MG63 (cell line): ENCODE measurements around the gene RAD50. TPM values are rescaled to one million over a fixed set of nuclear protein-coding genes. Genes with fewer than 3 reads are reported as not detected.
"Not testable (repeated sequence)": the region's sequence is repeated elsewhere in the genome, so short reads cannot be mapped to it uniquely, and the experiment has no call there.

Experiments used
- DNase-seq: peaks from one replicate; pipeline ENCODE4 v3.0.0-alpha.2; 2020
- H3K27me3 ChIP-seq: fragments of 250-450 bp; sonication (Bioruptor Pico); 2 replicates; pipeline ENCODE4 v1.5.1; 2020; ENCODE audit warnings: mild to moderate bottlenecking, moderate library complexity
- H3K36me3 ChIP-seq: fragments of 250-450 bp; sonication (Bioruptor Pico); 2 replicates; pipeline ENCODE4 v1.5.1; 2020; ENCODE audit warnings: mild to moderate bottlenecking, moderate library complexity
- H3K4me3 ChIP-seq: fragments of 250-450 bp; sonication (Bioruptor Pico); 2 replicates; pipeline ENCODE4 v1.5.1; 2020; ENCODE audit warnings: mild to moderate bottlenecking, moderate library complexity
- H3K9me3 ChIP-seq: fragments of 250-450 bp; sonication (Bioruptor Pico); 2 replicates; pipeline ENCODE4 v1.5.1; 2020; ENCODE audit warnings: mild to moderate bottlenecking, moderate library complexity
- total RNA-seq: library from RNA; depleted of rRNA; stranded (reverse); fragments of >200 nt; shearing (Covaris generic); gene quantifications from 2 replicates; pipeline ENCODE4 v1.2.3, GENCODE V29; 2014; ENCODE audit warnings: low replicate concordance; rRNA removed

The RAD50 gene
- total RNA-seq, result 35.7 and 47.7 TPM in 2 replicates

DNA sequence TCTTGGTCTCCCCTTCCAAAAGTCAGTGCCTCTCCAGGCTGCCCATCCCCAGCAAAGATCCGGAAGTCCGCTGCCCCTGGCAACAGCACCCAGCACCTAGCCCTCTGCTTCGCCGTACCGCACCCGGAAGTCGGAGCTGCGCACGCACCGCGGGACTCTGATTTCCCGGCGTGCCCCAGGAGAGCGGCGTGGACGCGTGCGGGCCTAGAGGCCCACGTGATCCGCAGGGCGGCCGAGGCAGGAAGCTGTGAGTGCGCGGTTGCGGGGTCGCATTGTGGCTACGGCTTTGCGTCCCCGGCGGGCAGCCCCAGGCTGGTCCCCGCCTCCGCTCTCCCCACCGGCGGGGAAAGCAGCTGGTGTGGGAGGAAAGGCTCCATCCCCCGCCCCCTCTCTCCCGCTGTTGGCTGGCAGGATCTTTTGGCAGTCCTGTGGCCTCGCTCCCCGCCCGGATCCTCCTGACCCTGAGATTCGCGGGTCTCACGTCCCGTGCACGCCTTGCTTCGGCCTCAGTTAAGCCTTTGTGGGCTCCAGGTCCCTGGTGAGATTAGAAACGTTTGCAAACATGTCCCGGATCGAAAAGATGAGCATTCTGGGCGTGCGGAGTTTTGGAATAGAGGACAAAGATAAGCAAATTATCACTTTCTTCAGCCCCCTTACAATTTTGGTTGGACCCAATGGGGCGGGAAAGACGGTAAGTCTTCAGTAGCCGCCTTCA, at the start of gene RAD50:
RAD50 (plus strand) TSS at position 215 of the 715 bp plus-strand sequence; CDS start at position 563, 348 bp downstream.
- no peaks in the 10 kb centered on the region for H3K27me3 ChIP-seq
- peak; percentile 99 for DNase-seq
- peak within 1 kb of the TSS; percentile 81 for H3K4me3 ChIP-seq
- peaks cover 28% of the 10 kb centered on the region for H3K36me3 ChIP-seq
- H3K9me3 ChIP-seq, result no peaks in the 10 kb centered on the region

DNA sequence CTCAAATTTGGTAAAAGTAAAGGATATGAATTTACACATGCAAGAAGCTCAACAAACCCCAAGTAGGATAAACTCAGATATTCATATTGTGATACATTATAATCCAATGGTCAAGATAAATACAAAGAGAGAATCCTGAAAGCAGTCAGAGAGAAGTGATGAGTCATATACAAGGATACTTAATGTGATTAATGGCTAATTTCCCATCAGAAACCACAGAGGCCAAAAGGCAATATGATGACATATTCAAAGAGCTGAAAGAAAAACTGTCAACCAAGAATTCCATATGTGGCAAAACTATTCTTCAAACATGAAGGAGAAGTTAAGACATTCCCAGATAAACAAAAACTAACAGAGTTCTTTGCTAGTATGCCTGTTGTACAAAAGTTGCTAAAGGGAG, 46.7 kb upstream of the RAD50 start:
- H3K4me3 ChIP-seq, result no peak overlapping the region
- no peaks in the 10 kb centered on the region for H3K27me3 ChIP-seq
- peaks cover 31% of the 10 kb centered on the region for H3K9me3 ChIP-seq
- DNase-seq, result no peak
- no peaks in the 10 kb centered on the region for H3K36me3 ChIP-seq

DNA sequence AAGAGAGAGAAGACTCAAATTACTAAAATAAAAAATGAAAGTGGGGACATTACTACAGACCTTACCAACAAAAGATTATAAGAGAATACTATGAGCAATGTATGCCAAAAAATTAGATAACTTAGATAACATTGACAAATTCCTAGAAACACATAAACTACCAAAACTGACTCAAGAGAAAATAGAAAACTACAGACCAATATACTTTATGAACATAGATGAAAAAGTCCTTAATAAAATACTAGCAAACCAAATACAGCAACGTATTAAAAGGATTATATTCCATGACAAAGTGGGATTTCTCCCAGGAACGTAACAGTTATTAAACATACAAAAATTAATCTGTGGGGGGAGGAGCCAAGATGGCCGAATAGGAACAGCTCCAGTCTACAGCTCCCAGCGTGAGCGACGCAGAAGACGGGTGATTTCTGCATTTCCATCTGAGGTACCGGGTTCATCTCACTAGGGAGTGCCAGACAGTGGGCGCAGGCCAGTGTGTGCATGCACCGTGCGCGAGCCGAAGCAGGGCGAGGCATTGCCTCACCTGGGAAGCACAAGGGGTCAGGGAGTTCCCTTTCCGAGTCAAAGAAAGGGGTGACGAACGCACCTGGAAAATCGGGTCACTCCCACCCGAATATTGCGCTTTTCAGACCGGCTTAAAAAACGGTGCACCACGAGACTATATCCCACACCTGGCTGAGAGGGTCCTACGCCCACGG, 43.0 kb upstream of the RAD50 start:
- not testable (repeated sequence) for H3K27me3 ChIP-seq, H3K36me3 ChIP-seq, H3K4me3 ChIP-seq, DNase-seq
- peaks cover 31% of the 10 kb centered on the region for H3K9me3 ChIP-seq

DNA sequence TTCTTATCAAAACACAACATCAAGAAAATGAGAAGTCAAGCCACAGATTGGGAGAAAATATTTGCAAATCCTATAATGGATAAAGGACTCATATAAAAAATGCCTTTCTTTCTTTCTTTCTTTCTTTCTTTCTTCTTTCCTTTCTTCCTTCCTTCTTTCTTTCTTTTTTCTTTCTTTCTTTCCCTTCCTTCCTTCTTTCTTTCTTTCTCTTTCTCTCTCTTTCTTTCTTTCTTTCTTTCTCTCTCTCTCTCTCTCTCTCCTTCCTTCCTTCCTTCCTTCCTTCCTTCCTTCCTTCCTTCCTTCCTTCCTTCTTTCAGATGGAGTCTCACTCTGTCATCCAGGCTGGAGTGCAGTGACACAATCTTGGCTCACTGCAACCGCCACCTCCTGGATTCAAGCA, 34.7 kb upstream of the RAD50 start:
- not testable (repeated sequence) for DNase-seq, H3K27me3 ChIP-seq, H3K36me3 ChIP-seq, H3K4me3 ChIP-seq, H3K9me3 ChIP-seq

DNA sequence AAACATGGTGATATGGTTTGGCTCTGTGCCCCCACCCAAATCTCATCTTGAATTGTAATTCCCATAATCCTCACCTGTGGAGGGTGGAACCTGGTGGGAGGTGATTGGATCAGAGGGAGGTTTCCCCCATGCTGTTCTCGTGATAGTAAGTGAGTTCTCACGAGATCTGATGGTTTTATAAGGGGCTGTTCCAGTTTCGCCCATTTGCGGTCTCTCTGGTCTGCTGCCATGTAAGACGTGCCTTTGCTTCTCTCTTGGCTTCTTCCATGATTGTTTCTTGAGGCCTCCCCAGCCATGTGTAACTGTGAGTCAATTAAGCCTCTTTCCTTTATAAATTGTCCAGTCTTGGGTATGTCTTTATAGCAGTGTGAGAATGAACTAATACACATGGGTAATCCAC, 31.9 kb upstream of the RAD50 start:
- H3K9me3 ChIP-seq, H3K36me3 ChIP-seq, H3K27me3 ChIP-seq, H3K4me3 ChIP-seq, DNase-seq: not testable (repeated sequence)

DNA sequence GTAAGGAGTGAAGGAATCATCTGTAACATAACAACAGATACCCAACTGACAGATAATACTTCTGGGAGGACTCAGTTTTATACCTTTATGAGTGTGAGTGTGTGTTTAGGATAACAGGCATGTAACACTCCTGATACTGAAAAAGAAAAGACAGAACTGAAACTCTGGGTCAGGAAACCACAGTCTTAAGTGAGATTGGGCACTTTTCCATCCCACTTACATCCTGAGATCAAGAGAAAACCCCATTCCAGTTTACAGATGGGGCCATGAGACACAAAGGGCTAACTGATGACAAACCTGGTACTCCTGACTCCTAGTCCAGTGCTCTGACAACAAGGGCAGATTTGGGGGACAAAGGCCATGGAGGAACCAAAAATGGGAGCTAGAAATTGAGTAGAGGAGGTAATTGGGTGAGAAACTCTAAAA, 31.5 kb upstream of the RAD50 start:
- H3K36me3 ChIP-seq, result no peaks in the 10 kb centered on the region
- DNase-seq, result no peak
- H3K4me3 ChIP-seq, result no peak overlapping the region
- H3K27me3 ChIP-seq, result no peaks in the 10 kb centered on the region
- H3K9me3 ChIP-seq, result peaks cover 3% of the 10 kb centered on the region; the same call in 1 of the 2 replicates

DNA sequence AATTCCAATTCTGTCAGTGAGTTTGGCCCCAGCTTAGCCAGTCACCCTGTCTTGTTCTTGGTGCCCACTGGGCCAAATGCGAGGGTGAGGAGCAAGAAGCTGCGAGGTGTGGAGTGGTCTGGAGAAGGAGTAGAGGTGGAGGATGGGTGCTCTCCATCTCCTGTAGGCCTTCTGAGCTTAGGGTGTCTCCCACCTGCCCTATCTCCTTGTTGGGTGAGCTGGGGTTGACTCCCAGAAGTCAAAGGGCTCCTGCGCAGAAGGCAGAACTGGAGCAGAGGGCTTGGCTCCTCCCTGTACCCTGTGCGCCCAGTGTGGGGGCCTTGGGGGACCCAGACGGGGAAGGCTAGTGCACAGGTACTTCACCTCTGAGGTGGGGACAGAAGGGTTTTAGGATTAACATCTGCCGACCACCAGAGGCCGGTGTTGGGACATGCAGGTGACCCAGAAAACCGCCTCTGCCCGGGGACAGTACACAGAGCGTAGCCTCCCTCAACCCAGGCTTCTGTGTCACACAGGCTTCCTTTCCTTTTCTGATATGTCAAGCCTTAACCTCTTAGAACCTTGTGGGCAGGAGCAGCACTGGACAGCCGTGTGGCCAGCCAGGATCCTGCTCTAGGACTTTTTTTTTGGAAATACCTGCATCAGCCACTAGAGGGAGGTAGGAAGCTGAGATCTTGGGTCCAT, 30.3 kb upstream of the RAD50 start:
- H3K4me3 ChIP-seq, result no peak overlapping the region
- no peaks in the 10 kb centered on the region for H3K36me3 ChIP-seq
- H3K27me3 ChIP-seq, result no peaks in the 10 kb centered on the region; the same call in 1 of the 2 replicates
- peaks cover 3% of the 10 kb centered on the region; the same call in 1 of the 2 replicates for H3K9me3 ChIP-seq
- peak; percentile 18 for DNase-seq

DNA sequence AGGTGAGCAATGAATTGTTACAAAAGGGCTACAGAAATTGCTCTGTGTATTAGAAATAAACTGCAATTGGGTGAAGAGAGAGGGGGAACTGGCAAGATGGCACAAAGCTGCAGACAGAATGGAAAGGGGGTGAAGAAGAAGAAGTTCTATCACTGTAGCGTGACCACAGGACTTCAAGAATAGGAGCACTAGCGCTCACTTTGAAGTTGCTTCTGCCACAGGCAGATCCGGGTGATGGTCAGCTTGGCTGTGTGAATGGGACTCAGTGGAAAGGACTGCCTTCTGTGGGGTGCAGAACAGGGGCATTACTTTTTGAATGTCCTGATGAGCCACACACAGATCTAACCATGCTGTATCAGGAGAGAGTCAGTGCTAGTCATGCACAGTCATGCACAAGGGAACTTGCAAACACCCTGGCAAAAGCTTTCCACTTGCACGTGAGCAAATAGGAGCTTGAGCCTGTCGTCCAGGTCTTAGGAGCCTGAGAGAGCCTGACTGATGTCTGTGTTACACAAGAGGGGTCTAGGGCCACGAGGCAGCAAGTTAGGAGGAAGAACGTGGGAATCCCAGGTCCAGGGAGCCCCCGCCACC, 29.7 kb upstream of the RAD50 start:
- H3K4me3 ChIP-seq, result no peak overlapping the region
- H3K36me3 ChIP-seq, result no peaks in the 10 kb centered on the region
- no peaks in the 10 kb centered on the region; the same call in 1 of the 2 replicates for H3K27me3 ChIP-seq
- no peak for DNase-seq
- H3K9me3 ChIP-seq, result no peaks in the 10 kb centered on the region

DNA sequence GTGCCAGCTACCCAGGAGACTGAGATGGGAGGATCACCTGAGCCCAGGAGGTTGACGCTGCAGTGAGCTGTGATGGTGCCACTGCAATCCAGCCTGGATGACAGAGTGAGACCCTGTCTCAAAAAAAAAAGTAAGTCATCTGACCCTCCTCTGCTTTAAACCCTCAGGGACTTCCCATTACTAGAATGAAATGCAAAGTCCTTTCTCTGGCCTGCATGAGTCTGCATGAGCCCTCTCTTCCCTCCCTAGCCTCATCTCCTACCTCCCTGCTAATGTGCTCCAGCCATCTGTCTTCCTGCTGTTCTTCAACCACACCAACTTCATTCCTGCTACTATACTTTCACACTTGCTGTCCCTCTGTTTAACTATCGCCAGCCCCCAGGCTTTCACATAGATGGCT, 28.8 kb upstream of the RAD50 start:
- H3K36me3 ChIP-seq, result no peaks in the 10 kb centered on the region
- H3K4me3 ChIP-seq, result no peak overlapping the region
- H3K27me3 ChIP-seq, result peaks cover 5% of the 10 kb centered on the region
- no peak for DNase-seq
- no peaks in the 10 kb centered on the region for H3K9me3 ChIP-seq

DNA sequence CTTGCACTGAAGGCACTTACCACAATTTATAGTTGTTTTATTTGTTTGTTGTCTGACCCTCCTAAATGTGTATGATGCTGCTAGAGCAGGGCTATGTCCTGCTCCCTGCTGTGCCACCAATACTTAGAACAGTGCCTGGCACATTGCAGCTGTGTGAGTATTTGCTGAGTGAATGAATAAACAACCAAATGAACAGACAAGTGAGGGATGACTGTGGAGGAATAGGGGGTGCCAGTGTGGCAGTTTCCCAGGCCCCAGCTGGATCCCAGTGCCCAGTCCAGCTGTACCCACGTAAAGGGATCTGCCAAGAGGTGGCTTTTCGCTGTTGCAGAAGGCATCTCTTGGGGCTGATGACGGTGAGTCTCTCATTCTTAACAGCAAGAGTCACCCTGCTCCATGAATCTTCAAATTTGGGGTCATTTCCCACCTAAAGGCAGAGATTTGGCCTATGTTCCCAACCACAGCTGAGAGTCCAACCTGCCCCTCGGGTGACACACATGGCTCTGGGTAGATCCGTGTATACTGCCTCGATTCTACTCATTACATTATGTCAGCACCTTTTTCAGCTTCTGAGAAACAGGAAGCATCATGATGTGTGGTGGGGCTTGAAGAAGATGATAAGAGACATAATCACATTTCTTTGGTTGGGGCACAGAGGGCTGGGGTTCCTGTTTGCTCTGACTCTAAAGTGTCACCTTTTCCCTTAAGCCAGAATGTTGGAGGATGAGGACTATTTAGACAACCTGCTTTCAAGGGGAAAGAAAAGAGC, 27.7 kb upstream of the RAD50 start:
- Histone ChIP-seq H3K4me3 (no peak overlapping the region), H3K36me3 (no peaks in the 10 kb centered on the region), H3K9me3 (no peaks in the 10 kb centered on the region), H3K27me3 (peaks cover 12% of the 10 kb centered on the region)
- peak; percentile 19 for DNase-seq

DNA sequence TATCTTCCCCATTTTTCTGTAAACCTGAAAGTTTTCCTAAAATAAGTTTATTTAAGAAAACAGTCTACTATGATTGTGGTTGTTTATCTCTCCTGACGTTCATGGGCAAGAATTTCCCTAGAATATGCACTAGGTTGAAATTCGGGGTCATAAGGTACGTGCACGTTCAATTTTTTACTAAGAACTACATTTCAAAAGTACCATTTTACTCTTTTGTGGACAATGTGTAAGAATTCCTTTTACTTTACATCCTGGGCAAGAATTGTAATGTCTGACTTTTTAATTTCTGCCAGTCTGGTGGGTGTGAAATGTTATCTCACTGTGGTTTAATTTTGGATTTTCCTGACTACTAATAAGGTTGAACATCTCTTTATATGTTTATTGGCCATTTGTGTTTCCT, 25.8 kb upstream of the RAD50 start:
- no peaks in the 10 kb centered on the region for H3K36me3 ChIP-seq
- H3K9me3 ChIP-seq, result no peaks in the 10 kb centered on the region
- no peak overlapping the region for H3K4me3 ChIP-seq
- peaks cover 26% of the 10 kb centered on the region for H3K27me3 ChIP-seq
- no peak for DNase-seq

DNA sequence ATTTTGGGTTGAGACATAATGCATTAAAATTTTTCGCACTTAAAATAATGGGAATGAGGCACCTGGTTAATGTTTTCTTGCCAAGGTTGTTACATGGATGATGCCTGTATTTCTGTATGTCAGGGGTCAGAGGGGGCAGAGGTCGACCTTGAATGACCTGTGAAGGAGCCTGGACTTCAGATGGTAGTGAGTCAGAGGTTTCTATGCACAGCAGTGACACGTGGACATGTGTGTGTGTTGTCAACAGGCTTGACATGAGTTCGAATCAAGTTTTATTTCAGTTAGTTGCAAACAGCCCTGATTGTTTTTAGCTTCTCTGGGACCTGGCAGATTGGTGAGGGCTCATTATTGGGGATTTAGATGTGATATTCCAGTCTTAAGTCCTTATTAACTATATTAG, 17.1 kb upstream of the RAD50 start:
- H3K36me3 ChIP-seq, result no peaks in the 10 kb centered on the region
- H3K4me3 ChIP-seq, result no peak overlapping the region
- DNase-seq, result no peak
- peaks cover 17% of the 10 kb centered on the region for H3K27me3 ChIP-seq
- H3K9me3 ChIP-seq, result no peaks in the 10 kb centered on the region

DNA sequence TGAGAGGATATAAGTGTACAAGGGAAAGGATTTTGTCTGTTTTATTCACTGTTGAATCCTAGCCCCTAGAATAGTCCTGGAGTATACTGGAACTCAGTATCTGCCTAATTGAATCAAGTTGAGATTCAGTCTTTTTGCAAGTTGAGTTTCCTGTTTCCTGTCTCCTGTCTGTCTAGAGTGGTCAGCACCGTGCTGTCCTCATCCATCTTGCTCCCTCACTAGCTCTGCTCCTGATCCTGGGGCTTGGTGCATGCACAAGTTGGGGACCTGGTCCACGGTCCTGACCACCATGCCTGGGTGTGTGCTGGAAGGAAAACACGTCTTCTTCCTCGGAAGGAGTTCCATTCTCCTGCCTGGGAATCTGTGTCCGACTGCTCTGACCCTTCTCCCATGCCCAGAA, 16.6 kb upstream of the RAD50 start:
- no peaks in the 10 kb centered on the region for H3K36me3 ChIP-seq
- no peaks in the 10 kb centered on the region for H3K9me3 ChIP-seq
- H3K4me3 ChIP-seq, result no peak overlapping the region
- DNase-seq, result no peak
- peaks cover 17% of the 10 kb centered on the region for H3K27me3 ChIP-seq

DNA sequence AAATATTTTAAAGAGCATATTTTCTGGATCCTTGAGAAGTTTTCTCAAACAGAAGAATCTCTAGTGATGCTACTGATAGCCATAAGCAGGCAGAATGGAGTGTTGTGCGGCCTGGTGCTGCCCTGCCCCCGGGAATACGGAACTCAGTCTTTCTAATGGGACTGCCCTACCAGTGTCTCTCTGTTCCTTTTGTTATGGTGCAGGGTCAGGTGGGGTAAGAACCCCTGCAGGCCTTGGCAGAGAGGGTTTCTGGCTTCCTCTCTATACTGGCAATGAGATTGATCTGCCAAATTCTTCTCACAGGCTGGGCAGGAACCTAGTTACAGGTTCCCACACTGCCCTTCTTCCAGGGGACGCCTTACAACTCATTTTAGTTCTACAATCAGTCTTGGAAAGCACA, 16.0 kb upstream of the RAD50 start:
- Histone ChIP-seq H3K9me3 (no peaks in the 10 kb centered on the region), H3K36me3 (no peaks in the 10 kb centered on the region), H3K27me3 (peaks cover 11% of the 10 kb centered on the region), H3K4me3 (no peak overlapping the region)
- no peak for DNase-seq

DNA sequence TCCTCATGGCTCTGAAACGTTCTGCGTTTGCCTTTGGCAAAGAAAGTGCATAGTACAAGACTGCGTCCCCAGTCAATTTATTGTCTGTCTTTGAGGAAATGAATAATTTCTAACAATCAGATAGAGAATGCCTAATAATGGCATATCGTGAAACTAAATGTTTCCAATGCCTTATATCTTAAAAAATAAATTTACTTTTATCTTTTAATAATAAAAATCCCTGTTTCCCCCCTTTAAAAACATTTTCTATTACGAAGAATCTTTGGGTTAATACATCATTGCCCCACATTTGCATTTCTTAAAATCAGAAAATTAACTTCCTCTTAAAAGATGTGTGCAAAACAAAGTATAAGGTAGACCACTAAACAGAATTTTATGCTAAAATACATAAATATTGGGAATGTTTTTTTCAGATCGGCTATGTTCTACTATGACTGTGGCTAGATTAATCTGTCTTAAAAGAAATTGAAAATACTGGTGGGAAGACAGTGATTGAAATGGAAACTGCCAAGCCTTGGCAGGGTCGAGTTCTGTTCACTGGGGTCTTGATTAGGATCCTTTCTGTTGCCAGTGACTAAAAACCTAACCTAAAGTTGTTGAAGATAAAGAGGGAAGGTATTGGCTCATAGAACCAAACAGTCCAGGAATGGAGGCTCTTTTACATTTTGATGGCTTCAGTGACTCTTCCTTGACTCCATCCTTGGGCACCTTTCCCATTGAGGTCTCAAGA, 13.1 kb upstream of the RAD50 start, which contains the start of gene IL5:
IL5 (minus strand) TSS at position 51 of the 730 bp plus-strand sequence; CDS start at position 7, 44 bp downstream.
- no peaks in the 10 kb centered on the region for H3K36me3 ChIP-seq
- H3K4me3 ChIP-seq, result no peak within 1 kb of the TSS
- no peaks in the 10 kb centered on the region for H3K9me3 ChIP-seq
- DNase-seq, result no peak
- peaks cover 7% of the 10 kb centered on the region for H3K27me3 ChIP-seq

DNA sequence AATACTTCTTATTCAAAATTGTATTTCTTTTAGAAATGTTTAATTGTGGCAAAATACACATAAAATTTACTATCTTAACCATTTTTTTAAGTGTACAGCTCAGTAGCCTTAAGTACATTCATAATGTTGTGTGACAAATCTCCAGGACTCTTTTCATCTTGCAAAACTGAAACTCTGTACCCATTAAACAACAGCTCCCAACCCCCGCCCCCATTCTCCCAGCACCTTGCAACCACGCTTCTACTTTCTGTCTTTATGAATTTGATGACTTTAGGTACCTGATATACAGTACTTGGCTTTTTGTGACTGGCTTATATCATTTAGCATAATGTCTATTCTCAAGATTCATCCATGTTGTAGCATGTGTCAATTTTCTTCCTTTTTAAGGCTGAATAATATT, 10.7 kb upstream of the RAD50 start:
- Histone ChIP-seq H3K4me3 (no peak overlapping the region), H3K36me3 (no peaks in the 10 kb centered on the region), H3K9me3 (0 out of 2 replicates have a peak, but pooled peaks cover 2% of the 10 kb centered on the region), H3K27me3 (peaks cover 7% of the 10 kb centered on the region)
- no peak for DNase-seq
